ENCODE measurements around the gene SNX14.

Gene SNX14

GRCh38 chr6:85496009-85496579 lies 97.6 kb downstream of the SNX14 start:
- no peak for DNase-seq

GRCh38 chr6:85494547-85495536 lies 98.8 kb downstream of the SNX14 start:
- DNase-seq: peak; percentile 14

GRCh38 chr6:85493389-85493788 lies 100.3 kb downstream of the SNX14 start:
- DNase-seq: no peak

- DNase-seq: no peak
These were observed 103.0 kb downstream of the SNX14 start for GRCh38 chr6:85490516-85491248.

GRCh38 chr6:85484948-85485347 lies 108.7 kb downstream of the SNX14 start:
- DNase-seq: no peak

- no peak for DNase-seq
These were observed 109.8 kb downstream of the SNX14 start for GRCh38 chr6:85483846-85484245.

- DNase-seq: peak; percentile 73
These were observed 110.6 kb downstream of the SNX14 start for GRCh38 chr6:85482905-85483700.

GRCh38 chr6:85482206-85482904 lies 111.3 kb downstream of the SNX14 start:
- no peak for DNase-seq

- DNase-seq: no peak
These were observed 114.5 kb downstream of the SNX14 start for GRCh38 chr6:85479208-85479607.

- DNase-seq: no peak
These were observed 117.1 kb downstream of the SNX14 start for GRCh38 chr6:85476532-85476931.

- DNase-seq: no peak
These were observed 119.9 kb downstream of the SNX14 start for GRCh38 chr6:85473748-85474147.

GRCh38 chr6:85472744-85473143 lies 120.9 kb downstream of the SNX14 start:
- no peak for DNase-seq

GRCh38 chr6:85470023-85470410 lies 123.6 kb downstream of the SNX14 start:
- no peak for DNase-seq

GRCh38 chr6:85469276-85470022 lies 124.2 kb downstream of the SNX14 start:
- no peak for DNase-seq

GRCh38 chr6:85468326-85468725 lies 125.3 kb downstream of the SNX14 start:
- DNase-seq: peak; percentile 14

GRCh38 chr6:85465762-85466161 lies 127.9 kb downstream of the SNX14 start:
- DNase-seq: no peak

GRCh38 chr6:85464722-85465150 lies 128.9 kb downstream of the SNX14 start:
- peak; percentile 57 for DNase-seq

GRCh38 chr6:85464260-85464644 lies 129.4 kb downstream of the SNX14 start:
- peak; percentile 73 for DNase-seq

- no peak for DNase-seq
These were observed 129.9 kb downstream of the SNX14 start for GRCh38 chr6:85463621-85464259.

- no peak for DNase-seq
These were observed 131.0 kb downstream of the SNX14 start for GRCh38 chr6:85462673-85463072.

GRCh38 chr6:85461798-85462170 lies 131.9 kb downstream of the SNX14 start:
- no peak for DNase-seq
